Renal cortex interstitium (tissue), 11 donors: ENCODE measurements around the gene GMDS. TPM values are rescaled to one million over a fixed set of nuclear protein-coding genes. Genes with fewer than 3 reads are reported as not detected.

Source experiments
- DNase-seq, 11 donors: peaks; one replicate each; pipeline ENCODE4 v3.0.0-alpha.2; 2013; ENCODE audit warnings: low read depth in 9 of 11, low spot score in 4 of 11; ENCODE audit errors: extremely low read depth in 1 of 11
- polyA plus RNA-seq, 3 donors: library from polyadenylated mRNA; unstranded; fragments of 120-200 nt; gene quantifications; one replicate each; pipeline ENCODE4 v1.2.1, GENCODE V29; 2013; ENCODE audit not compliant: insufficient read length in 3 of 3

GMDS gene
- polyA plus RNA-seq, 3 donors, result 62.2 to 72.8 (median 67.5) TPM

DNA sequence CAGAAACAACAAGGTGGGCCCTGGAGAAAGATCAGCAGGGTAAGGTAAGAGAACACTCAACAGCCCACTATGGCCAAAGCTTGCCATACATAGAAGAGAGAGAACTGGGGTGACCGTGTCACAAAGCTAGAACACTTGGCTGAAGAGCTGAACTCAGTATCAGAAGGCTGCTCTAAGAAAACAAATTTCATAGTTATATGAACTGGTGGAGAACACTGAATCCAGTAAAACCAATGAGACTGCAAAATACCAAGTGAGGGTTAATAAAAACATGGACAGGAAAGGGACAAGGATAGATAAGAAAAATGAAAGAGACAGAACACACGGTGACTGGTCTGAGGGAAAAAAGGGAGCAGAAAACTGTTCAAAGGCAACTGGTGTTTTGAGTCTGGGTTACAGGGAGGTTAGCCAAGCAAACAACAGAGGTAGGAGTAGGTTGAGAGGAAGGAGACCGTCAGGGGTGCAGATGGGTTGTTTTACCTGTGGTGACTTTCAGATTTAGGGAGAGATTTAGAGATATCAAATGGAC, 56.5 kb downstream of the GMDS start:
- no peak for DNase-seq

DNA sequence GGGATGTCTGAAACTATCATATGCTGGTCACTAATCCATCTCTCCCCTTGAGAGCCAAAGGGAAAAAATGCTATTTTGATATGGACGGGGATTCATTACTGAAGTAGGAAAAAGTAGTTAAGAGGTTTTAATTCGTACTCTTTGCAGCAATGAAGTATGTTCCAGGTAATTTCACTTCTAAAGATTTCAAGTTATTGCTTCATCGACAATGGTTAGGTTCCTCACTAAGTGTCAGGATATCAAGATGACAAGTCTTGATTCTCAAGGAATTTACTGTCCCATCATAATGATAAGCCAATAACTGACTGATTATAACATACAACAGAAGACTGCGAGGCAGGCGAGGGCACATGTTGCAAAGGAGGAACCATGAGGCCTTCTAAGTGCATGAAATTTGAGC, 57.0 kb downstream of the GMDS start:
- no peak for DNase-seq

DNA sequence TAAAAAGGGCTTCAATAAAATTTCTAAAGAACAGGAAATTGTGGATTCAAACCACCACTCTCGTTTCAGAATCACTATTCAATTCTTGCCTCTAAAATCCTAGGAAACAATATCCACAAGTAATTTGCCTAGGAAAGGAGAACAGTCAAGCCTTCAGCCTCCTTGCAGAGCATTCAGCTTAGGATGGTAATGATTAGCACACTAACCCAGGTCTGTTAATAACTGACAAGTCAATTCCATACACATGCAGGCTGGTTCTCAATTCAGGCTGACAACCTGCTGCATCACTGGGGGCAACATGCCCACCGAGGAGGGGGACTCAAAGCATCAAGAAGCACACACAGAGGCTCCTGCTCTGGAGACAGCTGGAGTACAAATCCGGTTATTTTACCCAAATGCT, 57.6 kb downstream of the GMDS start:
- DNase-seq, result peak in 6 of 11 donors; percentile 18 to 49 (median 33)

DNA sequence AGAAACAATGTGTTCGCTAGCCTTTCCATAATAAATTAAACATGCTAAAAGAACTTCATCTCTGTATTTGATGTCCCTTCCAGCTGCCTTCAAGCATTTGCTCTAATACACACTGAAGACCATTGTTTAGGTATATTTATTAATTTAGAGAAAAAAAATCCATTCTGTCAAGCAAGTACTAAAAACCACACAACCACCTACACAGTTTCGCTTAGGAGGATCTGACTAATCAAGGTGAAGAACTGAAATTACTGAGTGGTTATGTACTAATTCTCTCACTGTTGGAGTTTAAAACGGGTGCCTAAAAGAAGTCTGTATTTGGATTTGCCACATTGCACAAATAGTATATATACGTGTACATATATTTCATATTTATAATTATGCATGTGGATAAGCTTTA, 58.9 kb downstream of the GMDS start:
- DNase-seq, result no peak

DNA sequence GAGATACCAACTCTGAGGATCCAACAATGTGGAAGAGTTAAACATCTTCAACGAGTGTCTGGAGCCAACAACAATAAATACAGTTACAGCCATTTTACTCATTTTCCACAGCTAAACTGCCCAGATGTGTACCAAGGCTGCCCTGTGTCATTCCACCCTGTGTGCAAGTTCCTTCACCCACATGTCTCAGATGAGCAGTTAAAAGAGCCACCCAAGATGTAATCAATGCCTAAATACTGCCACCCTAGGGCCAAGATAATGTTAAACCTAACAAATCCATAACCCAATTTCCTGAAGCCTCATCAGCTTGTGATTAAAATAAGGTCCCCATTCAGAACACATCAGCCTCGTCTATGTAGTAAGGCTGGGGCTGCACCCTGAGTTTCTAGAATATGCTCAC, 59.9 kb downstream of the GMDS start:
- no peak for DNase-seq

DNA sequence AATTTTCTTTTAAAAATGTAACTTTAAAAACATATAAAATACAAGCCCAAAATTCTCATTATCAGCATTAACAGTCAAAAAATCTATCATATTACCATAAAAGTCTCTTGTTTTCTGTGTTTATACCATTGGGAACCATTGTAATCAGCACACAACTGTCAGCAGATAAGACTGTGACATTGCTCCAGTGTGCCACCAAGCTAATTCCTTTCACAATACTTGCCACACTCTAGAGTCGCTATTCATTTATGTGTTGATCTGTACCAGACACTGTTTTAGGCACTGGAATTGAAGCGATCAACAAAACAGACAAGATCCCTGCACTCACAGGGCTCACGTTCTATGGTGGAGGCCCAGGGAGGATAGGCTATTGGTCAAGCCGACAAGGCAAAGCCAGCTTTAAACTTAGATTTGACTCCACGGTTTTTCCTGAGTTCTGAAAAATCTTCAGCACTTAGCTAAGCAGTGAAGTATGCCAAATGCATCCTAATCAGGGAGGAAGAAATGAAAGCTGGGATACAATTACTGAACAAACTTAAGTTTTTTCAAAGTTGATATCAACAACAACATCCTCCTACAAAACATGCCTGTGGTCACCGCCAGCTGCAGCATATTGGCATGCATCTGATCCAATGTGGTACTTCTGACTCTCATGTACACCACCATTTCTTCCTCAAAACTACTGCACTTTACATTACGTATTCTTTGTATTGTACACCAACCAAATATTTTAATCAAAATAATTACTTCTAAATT, 60.5 kb downstream of the GMDS start:
- DNase-seq, result no peak

DNA sequence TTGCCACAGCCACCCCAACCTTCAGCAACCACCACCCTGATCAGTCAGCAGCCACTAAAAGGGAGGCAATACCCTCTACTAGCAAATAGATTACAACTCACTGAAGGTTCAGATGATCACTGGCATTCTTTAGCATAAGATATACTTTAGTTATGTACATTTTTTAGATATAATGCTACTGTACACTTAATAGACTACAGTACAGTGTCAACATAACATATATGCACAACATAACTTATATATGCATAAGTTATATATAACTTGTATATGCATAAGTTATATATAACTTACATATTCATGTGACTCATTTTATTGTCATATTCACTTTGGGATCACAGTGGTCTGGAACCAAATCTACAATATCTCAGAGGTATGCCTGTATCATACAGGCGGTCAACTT, 61.7 kb downstream of the GMDS start:
- no peak for DNase-seq

DNA sequence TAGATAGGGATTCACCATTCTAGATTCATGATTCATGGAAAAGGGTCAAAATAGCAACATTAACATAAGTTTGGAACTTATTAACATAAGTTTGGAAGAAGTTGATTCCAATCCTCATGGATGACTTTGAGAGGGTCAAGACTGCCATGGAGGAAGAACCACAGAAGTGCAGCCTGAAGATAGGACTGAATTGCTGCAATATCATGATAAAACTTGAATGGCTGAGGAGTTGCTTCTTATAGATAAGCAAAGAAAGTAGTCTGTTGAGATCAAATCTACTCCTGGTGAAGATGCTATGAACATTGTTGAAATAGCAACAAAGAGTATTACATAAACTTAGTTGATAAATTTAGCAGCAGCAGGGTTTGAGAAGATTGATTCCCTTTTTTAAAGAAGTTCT, 62.2 kb downstream of the GMDS start:
- DNase-seq, result no peak

DNA sequence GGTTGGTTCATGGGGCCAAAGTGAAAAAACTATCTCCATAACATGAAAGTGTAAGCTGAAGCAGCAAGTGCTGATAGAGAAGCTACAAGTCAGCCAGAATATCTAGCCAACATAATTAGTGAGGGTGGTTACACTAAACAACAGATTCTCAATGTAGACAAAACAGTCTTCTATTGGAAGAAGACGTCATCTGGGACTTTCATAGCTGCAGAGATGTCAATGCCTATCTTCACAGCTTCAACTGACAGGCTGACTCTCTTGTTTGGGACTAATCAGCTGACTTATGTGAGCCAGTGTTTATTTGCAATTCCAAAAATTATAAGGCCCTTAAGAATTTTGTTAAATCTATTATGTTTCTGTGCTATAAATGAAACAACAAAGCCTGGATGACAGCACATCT, 63.2 kb downstream of the GMDS start:
- DNase-seq, result no peak

DNA sequence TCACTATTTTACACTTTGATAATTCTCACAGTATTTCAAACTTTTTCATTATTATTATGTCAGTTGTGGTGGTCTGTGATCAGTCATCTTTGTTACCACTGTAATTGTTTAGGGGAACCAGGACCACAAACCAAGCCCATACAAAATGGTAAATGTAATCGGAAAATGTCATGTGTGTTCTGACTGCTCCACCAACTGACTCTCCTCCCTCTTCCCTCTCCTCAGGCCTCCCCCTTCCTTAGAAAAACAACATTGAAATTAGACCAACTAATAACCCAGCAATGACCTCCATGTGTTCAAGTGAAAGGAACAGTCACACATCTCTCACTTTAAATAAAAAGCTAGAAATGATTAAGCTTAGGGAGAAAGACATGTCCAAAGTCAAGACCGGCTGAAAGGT, 63.8 kb downstream of the GMDS start:
- peak in 1 of 11 donors; percentile 28 for DNase-seq

DNA sequence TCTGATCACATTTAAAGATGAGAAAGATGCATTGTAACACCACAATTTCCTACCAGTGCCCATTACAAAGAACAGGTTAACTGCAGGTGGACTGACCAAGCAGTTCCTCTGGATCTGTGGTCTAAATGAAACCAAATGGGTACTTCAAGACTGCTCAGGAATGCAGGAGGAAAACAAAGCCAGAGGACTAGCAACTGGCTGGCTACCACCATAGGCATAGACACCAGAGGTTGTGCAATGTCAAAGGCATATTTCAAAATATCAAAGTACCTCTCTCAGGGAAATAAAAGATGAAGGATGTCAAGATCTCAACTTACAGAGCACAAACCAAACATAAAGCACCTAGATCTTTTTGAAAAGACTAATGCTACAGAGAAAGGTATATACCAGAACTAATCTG, 65.5 kb downstream of the GMDS start:
- no peak for DNase-seq

DNA sequence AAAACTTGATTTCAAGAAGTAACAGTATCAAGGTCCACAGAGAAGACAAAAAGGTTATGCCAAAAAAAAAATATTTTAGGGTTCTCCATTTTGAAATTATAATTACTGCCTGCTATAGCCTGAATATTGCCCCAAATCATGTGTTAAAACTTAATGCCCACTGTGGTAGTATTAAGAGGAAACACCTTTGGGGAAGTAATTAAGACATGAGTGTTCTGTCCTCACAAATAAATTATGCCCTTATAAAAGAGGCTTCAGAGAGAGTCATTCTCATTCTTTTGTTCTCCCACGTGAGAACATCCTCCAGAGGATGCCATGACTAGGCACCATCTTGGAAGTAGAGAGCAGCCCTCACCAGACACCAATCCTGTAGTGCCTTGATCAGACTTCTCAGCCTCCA, 66.2 kb downstream of the GMDS start:
- DNase-seq, result no peak

DNA sequence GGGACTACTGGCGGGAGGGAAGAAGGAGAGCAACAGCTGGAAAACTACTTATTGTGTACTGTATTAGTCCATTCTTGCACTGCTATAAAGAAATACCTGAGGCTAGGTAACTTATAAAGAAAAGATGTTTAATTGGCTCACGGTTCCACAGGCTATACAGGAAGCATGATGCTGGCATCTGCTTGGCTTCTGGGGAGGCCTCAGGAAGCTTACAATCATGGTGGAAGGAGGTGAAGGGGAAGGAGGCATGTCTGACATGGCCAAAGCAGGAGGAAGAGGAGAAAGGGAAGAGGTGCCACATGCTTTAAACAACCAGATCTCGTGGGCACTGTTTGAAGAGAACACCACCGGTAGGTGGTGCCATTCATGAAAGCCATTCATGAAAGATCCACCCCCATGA, 67.3 kb downstream of the GMDS start:
- no peak for DNase-seq

DNA sequence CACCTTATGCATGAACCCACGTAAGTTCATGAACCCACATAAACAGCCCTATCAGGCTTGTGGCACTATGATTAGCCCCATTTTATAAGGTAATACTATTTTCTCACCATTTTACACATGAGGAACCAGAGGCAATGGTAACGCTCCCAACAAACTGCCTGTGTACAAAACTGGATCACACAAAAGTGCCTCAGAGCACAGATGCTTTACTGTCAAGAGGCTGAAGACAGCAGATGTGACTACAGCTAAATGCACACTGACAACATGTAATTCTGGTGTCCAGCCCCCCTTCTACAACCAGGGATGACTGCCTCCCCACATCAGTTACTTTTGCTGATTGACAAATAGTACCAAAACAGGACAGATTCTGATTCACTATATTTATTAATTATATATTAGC, 69.6 kb downstream of the GMDS start:
- DNase-seq, result no peak

DNA sequence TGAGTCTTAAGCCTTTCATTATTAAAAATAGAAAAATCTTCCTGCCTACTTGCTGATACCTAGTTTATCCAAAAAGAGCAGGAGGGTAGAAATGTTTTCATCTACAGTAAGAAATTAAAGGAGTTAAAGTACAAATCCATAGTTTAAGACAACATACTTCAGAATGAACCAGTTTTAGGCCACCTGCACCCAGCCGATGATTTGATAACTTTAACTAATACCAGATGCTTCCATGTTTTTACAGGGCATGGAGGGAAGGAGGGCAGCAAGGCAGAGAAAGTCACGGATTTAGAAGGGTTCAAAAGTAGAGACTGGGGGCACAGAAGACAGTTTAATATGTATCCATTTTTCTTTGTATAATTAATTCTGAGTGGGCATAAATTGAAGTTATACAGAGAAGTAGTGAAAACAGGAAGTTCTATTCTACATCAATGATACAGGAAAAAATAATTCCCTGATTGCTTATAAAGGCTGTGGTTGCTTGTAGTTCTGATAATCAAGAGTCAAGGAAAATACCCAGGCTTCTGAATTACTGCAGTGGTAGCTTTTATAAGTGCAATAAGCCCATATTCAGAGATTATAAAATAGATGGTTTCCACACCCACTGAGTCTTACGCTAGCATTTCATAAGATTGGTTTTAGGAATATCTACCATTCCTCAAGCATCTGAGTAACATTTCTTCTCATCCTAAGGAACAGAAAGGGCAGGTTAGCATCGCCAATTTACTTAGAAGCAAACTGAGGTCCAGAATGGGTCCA, 72.0 kb downstream of the GMDS start:
- DNase-seq, result no peak

DNA sequence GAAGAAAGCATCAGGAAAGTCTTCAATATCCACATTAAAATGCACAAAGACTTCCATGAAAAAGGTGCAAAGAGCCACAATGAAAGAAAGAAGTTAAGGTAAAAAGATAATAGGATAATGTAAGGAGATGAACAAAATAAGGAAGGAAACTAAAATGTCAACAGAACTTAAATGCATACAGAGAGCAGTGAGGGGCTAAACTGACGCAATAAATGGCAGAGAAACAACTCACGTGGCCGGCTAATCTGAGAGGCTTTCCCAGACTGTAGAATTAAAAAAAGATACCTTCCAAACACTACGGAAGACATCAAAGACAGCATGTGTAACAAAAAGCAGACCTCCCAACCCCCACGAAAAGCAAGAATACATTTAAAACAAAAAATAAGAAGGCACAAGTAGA, 73.7 kb downstream of the GMDS start:
- DNase-seq, result no peak

DNA sequence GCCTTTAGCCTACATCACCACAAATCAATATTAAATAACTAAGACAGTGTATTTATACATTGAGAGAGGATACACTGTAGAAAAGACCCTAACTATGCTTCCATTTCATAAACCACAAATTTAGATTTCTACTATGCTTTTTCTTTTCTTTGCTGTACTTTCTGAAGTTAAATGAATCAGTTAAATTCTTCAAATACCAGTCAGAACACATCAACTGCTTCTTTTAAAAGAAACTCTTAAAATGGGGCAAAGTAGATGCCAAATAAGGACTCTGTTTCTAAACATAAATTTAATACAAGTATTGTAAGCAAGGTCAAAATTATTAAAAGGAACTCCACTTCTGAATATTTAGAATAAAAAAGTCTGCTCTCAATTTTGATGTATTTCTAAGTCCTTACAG, 76.9 kb downstream of the GMDS start:
- DNase-seq, result no peak

DNA sequence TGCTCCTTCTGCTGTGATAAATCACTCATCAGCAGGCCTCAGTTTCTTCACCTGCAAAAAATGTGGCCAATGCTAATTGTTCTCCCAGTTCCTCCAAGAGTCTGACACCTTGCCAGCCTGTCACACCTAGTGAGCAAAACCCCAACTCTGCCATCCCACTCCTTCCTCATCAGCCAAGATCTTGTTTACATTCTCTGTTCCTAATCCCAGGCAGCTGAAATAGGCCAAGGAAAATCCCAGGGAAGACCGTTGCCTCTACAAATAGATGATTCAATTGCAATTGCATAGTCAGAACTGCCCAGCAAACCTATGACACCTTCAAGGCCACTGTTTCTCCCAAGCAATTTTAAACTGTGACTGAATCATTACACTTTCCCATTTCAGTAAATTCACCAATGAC, 78.7 kb downstream of the GMDS start:
- DNase-seq, result no peak

DNA sequence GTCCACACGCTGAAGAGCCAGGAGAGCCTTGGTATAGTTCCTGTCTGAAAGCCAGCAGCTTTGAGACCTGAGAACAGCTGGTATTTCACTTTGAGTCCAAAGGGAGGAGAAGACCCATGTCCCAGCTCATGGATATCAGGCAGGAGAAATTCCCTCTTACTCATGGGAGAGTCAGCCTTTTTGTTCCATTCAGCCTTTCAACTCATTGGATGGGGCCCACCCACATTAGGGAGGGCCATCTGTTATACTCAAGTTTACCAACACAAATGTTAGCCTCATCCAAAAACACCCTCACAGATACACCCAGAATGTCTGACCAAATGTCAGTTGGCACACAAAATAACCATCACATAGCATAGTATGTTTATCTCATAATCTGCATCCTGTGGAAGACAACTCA, 80.1 kb downstream of the GMDS start:
- DNase-seq, result no peak

DNA sequence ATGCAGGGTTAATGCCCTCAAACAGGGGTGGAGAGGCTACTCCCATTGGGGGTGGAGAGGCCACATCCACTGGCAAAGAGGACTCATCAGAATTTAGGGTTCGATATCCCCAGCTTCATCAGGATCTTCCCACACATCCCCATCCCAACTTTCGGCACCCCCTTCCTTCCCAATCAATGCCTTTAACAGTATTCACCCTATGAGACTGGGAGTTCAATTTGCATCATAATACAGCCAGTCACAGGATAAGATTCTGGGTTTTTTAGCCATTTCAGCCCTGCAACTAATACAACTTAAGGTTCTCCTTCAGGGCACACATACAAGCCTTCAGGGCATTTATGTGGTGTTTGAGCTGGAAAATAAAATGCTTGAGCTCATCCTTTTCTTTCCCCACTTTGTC, 80.9 kb downstream of the GMDS start:
- no peak for DNase-seq

DNA sequence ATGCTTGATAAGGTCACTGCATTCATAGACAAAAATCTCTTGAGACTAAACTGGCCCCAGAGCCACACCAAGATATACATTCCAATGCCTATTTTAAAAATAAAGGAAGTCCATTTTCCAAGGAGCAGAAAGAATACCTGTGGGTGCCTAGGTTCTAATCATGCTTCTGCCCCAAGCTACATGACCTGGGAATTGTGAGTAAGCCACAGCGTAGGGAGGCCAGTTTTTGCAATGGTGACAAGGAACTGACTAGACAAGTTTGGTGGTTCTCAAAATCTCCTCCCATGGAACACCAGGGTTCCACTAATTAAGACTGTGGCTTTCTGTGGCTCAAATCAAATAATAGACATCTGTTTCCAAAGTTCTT, 83.3 kb downstream of the GMDS start:
- no peak for DNase-seq
